ENCODE data around the gene CNIH1.
"Not testable (repeated sequence)": the region's sequence is repeated elsewhere in the genome, so short reads cannot be mapped to it uniquely, and the experiment has no call there.

CNIH1 gene

DNA sequence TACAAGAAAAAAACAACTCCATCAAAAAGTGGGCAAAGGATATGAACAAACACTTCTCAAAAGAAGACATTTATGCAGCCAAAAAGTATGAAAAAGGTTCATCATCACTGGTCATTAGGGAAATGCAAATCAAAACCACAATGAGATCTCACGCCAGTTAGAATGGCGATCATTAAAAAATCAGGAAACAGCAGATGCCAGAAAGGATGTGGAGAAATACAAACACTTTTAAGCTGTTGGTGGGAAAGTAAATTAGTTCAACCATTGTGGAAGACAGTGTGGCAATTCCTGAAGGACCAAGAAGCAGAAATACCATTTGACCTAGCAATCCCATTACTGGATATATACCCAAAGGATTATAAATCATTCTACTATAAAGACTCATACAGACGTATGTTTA lies 60.6 kb downstream of the CNIH1 start:
- not testable (repeated sequence) for DNase-seq (ENCODE audit: low spot score)

DNA sequence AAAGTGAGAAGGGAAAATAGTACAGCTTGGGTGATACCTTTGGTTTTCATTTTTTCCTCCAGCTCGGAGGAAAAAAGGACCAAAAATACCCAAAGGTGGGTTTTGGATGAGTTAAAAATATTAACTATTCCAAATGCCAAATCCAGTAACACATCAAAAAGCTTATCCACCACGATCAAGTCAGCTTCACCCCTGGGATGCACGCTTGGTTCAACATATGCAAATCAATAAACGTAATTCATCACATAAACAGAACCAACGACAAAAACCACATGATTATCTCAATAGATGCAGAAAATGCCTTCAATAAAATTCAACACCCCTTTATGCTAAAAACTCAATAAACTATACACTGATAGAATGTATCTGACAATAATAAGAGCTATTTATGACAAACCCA lies 62.3 kb downstream of the CNIH1 start:
- DNase-seq (ENCODE audit: low spot score), result not testable (repeated sequence)

GRCh38 chr14:54377501-54377900 lies 63.7 kb downstream of the CNIH1 start:
- DNase-seq (ENCODE audit: low spot score), result no peak

DNA sequence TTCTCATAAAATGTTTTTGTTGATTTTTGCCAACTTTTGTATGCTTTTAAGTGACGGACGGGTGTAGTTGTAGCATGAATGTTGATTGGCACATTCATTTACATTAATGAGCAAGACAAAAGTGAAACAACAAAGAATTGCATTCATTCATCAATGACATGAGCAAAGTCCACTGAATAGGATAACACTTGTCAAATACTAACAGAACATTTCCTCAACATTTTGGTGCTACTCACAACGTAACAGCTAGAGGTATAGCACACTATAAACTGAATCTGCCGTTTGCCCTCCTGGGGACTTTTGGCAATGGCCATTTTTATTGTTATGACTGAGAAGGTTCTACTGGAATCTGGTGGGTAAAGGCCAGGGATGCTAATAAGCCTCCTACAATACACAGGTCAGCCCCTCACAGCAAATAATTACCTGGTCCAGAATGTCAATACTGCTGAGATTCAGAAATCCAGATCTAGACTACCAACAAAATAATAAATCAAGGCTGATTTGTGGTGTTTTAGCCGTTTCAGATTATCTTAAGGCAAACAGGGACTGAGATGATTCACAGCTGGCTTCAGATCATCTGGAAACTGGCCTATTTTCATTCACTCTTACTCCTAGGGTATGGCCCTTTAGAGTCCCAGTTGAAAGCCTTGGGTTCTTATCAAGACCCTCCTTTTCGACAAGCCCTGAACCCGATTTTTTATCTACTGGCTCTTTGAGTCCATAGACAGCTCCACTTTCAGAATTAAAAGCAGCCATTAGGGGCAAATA lies 66.9 kb downstream of the CNIH1 start:
- DNase-seq (ENCODE audit: low spot score), result no peak
